Astrocyte (in vitro differentiated cells and primary cell): Measurements from ENCODE around the gene TIGIT. TPM values are rescaled to one million over a fixed set of nuclear protein-coding genes. Genes with fewer than 3 reads are reported as not detected.
"Not testable (repeated sequence)": the region's sequence is repeated elsewhere in the genome, so short reads cannot be mapped to it uniquely, and the experiment has no call there.

ENCODE experiments used
- DNase-seq: peaks from one replicate; pipeline ENCODE4 v3.0.0-alpha.2; 2010; ENCODE audit warnings: low read depth
- FAIRE-seq: peaks from 2 replicates; lab custom pipeline; 2011; peaks lifted over from hg19 to GRCh38; lab: Jason Lieb, UNC
- H2AFZ ChIP-seq: 2 replicates; pipeline ENCODE4 v1.6.0; 2012; ENCODE audit warnings: low read depth, low read length, inconsistent platforms
- H3K27ac ChIP-seq: 2 replicates; pipeline ENCODE4 v1.5.1; 2011; ENCODE audit warnings: low read depth, low read length, inconsistent platforms
- H3K27me3 ChIP-seq: 2 replicates; pipeline ENCODE4 v1.6.0; 2011; ENCODE audit warnings: low read length, inconsistent platforms; ENCODE audit not compliant: insufficient read depth
- H3K36me3 ChIP-seq: 2 replicates; pipeline ENCODE4 v1.5.1; 2011; ENCODE audit warnings: low read length, inconsistent platforms; ENCODE audit not compliant: insufficient read depth
- H3K4me1 ChIP-seq: 2 replicates; pipeline ENCODE4 v1.5.1; 2011; ENCODE audit warnings: low read length, inconsistent platforms; ENCODE audit not compliant: insufficient read depth
- H3K4me2 ChIP-seq: 2 replicates; pipeline ENCODE4 v1.6.0; 2012; ENCODE audit warnings: low read length, inconsistent platforms
- H3K4me3 ChIP-seq: 2 replicates; pipeline ENCODE4 v1.5.1; 2011; ENCODE audit warnings: low read depth, mild to moderate bottlenecking, low read length, inconsistent platforms; ENCODE audit not compliant: insufficient read depth
- H3K79me2 ChIP-seq: 2 replicates; pipeline ENCODE4 v1.6.0; 2012; ENCODE audit warnings: mild to moderate bottlenecking, low read length, inconsistent platforms; ENCODE audit not compliant: insufficient read depth
- H3K9ac ChIP-seq: 2 replicates; pipeline ENCODE4 v1.6.0; 2012; ENCODE audit warnings: mild to moderate bottlenecking, low read length, inconsistent platforms
- H3K9me3 ChIP-seq: 2 replicates; pipeline ENCODE4 v1.5.1; 2012; ENCODE audit warnings: low read depth, mild to moderate bottlenecking, low read length, inconsistent platforms; ENCODE audit not compliant: insufficient read depth
- H4K20me1 ChIP-seq: 2 replicates; pipeline ENCODE4 v1.6.0; 2012; ENCODE audit warnings: low read length, inconsistent platforms; ENCODE audit not compliant: insufficient read depth
- H3K27ac Mint-ChIP-seq: one replicate; pipeline ENCODE4 v1.8.0; 2021; ENCODE audit warnings: mild to moderate bottlenecking, mixed read lengths; ENCODE audit not compliant: unreplicated experiment
- H3K27me3 Mint-ChIP-seq: one replicate; pipeline ENCODE4 v1.8.0; 2021; ENCODE audit warnings: low read depth, mixed read lengths; ENCODE audit not compliant: unreplicated experiment
- H3K36me3 Mint-ChIP-seq: one replicate; pipeline ENCODE4 v1.8.0; 2021; ENCODE audit warnings: low read depth, mixed read lengths; ENCODE audit not compliant: unreplicated experiment
- H3K4me1 Mint-ChIP-seq: one replicate; pipeline ENCODE4 v1.8.0; 2021; ENCODE audit warnings: low read depth, mixed read lengths; ENCODE audit not compliant: unreplicated experiment
- H3K4me3 Mint-ChIP-seq: one replicate; pipeline ENCODE4 v1.8.0; 2021; ENCODE audit warnings: mild to moderate bottlenecking, moderate library complexity, mixed read lengths; ENCODE audit not compliant: unreplicated experiment
- H3K9me3 Mint-ChIP-seq: one replicate; pipeline ENCODE4 v1.8.0; 2021; ENCODE audit warnings: mild to moderate bottlenecking, mixed read lengths; ENCODE audit not compliant: unreplicated experiment
- EZH2 ChIP-seq: IDR thresholded peaks from 2 replicates; pipeline ENCODE4 v1.6.1; 2012; ENCODE audit warnings: mild to moderate bottlenecking, low read length, inconsistent platforms; ENCODE audit not compliant: insufficient read depth
- total RNA-seq: library from RNA; stranded (reverse); gene quantifications from 2 replicates; pipeline ENCODE4 v1.2.1, GENCODE V29; 2021
- TF ChIP-seq, protein P1 (sequence below): IDR thresholded peaks from 2 replicates; pipeline ENCODE4 v1.5.1; 2011; ENCODE audit warnings: low read depth, mild to moderate bottlenecking, inconsistent platforms, low read length, moderate library complexity; ENCODE audit not compliant: insufficient read depth

The TIGIT gene
- total RNA-seq, 1 donor from 2014 or later: not detected

GRCh38 chr3:114272271-114272670, 21.6 kb upstream of the TIGIT start:
- TF ChIP-seq, protein P1, sequence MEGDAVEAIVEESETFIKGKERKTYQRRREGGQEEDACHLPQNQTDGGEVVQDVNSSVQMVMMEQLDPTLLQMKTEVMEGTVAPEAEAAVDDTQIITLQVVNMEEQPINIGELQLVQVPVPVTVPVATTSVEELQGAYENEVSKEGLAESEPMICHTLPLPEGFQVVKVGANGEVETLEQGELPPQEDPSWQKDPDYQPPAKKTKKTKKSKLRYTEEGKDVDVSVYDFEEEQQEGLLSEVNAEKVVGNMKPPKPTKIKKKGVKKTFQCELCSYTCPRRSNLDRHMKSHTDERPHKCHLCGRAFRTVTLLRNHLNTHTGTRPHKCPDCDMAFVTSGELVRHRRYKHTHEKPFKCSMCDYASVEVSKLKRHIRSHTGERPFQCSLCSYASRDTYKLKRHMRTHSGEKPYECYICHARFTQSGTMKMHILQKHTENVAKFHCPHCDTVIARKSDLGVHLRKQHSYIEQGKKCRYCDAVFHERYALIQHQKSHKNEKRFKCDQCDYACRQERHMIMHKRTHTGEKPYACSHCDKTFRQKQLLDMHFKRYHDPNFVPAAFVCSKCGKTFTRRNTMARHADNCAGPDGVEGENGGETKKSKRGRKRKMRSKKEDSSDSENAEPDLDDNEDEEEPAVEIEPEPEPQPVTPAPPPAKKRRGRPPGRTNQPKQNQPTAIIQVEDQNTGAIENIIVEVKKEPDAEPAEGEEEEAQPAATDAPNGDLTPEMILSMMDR: no peak
- no peak for TF ChIP-seq EZH2
- Histone ChIP-seq H3K4me1 (no peaks in the 10 kb centered on the region), H3K4me3 (no peak overlapping the region), H3K27me3 (no peaks in the 10 kb centered on the region), H2AFZ (no peak overlapping the region), H3K4me2 (no peak overlapping the region), H4K20me1 (no peaks in the 10 kb centered on the region), H3K36me3 (no peaks in the 10 kb centered on the region), H3K9me3 (no peaks in the 10 kb centered on the region), H3K9ac (no peak overlapping the region), H3K79me2 (no peaks in the 10 kb centered on the region), H3K27ac (no peak overlapping the region)
- peak; percentile 49 for DNase-seq
- no peaks in the 10 kb centered on the region for H3K36me3 Mint-ChIP-seq
- H3K27me3 Mint-ChIP-seq: no peaks in the 10 kb centered on the region
- no peak overlapping the region for H3K4me3 Mint-ChIP-seq
- peaks cover 15% of the 10 kb centered on the region for H3K4me1 Mint-ChIP-seq
- no peak overlapping the region for H3K27ac Mint-ChIP-seq
- no peak for FAIRE-seq
- peaks cover 9% of the 10 kb centered on the region for H3K9me3 Mint-ChIP-seq

- FAIRE-seq (no peak), DNase-seq (peak; percentile 23)
- H4K20me1 ChIP-seq: no peaks in the 10 kb centered on the region
- no peak overlapping the region for H3K9ac ChIP-seq
- Mint-ChIP-seq H3K9me3 (peaks cover 7% of the 10 kb centered on the region), H3K4me1 (peaks cover 15% of the 10 kb centered on the region), H3K36me3 (no peaks in the 10 kb centered on the region), H3K27ac (peak overlapping the region; percentile 76), H3K4me3 (no peak overlapping the region), H3K27me3 (no peaks in the 10 kb centered on the region)
- H2AFZ ChIP-seq: peak overlapping the region; percentile 32
- no peaks in the 10 kb centered on the region for H3K36me3 ChIP-seq
- no peaks in the 10 kb centered on the region for H3K27me3 ChIP-seq
- no peak for TF ChIP-seq EZH2
- TF ChIP-seq, protein P1: no peak
- H3K4me1 ChIP-seq: no peaks in the 10 kb centered on the region
- no peaks in the 10 kb centered on the region for H3K9me3 ChIP-seq
- no peak overlapping the region for H3K27ac ChIP-seq
- no peak overlapping the region for H3K4me2 ChIP-seq
- no peaks in the 10 kb centered on the region for H3K79me2 ChIP-seq
- H3K4me3 ChIP-seq: no peak overlapping the region
These were observed 18.9 kb upstream of the TIGIT start for GRCh38 chr3:114274929-114275328.

DNA sequence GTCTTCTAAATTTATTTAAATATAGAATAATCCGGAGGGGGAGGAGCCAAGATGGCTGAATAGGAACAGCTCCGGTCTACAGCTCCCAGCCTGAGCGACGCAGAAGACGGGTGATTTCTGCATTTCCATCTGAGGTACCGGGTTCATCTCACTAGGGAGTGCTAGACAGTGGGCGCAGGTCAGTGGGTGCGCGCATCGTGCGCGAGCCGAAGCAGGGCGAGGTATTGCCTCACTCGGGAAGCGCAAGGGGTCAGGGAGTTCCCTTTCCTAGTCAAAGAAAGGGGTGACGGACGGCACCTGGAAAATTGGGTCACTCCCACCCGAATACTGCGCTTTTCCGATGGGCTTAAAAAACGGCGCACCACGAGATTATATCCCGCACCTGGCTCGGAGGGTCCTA, 17.0 kb upstream of the TIGIT start:
- H3K27me3 Mint-ChIP-seq, H3K27ac ChIP-seq, H3K4me3 Mint-ChIP-seq, H3K79me2 ChIP-seq, H3K4me3 ChIP-seq, H3K4me1 ChIP-seq, H3K27me3 ChIP-seq, H3K9me3 Mint-ChIP-seq, DNase-seq, H2AFZ ChIP-seq, H4K20me1 ChIP-seq, H3K4me2 ChIP-seq, H3K27ac Mint-ChIP-seq, H3K36me3 Mint-ChIP-seq, H3K9ac ChIP-seq, H3K36me3 ChIP-seq, FAIRE-seq, H3K9me3 ChIP-seq: not testable (repeated sequence)
- H3K4me1 Mint-ChIP-seq: peaks cover 15% of the 10 kb centered on the region
